Spleen (tissue), 11 donors: ENCODE data around the gene COMMD9. TPM values are rescaled to one million over a fixed set of nuclear protein-coding genes. Genes with fewer than 3 reads are reported as not detected.

Experiments
- DNase-seq: peaks from one replicate; pipeline ENCODE4 v3.0.0-alpha.2; 2020
- H3K27ac ChIP-seq, 8 donors: fragments of 200-600 bp; sonication (generic) in 7 of 8; 1 replicate in 4 of 8; 2 replicates in 4 of 8; pipeline versions ENCODE4 v1.5.0 to v1.8.0; 2016 to 2021; ENCODE audit warnings: inconsistent platforms in 4 of 8, mild to moderate bottlenecking in 4 of 8, moderate library complexity in 1 of 8
- H3K27me3 ChIP-seq, 7 donors: fragments of 200-600 bp; sonication (generic) in 6 of 7; replicated peaks in 1 of 7; 1 replicate in 4 of 7; 2 replicates in 3 of 7; pipeline versions ENCODE4 v1.5.0 to v1.8.0; 2016 to 2021; ENCODE audit warnings: inconsistent platforms in 3 of 7, mild to moderate bottlenecking in 1 of 7
- H3K36me3 ChIP-seq, 6 donors: fragments of 200-600 bp; sonication (generic) in 5 of 6; 1 replicate in 4 of 6; 2 replicates in 2 of 6; pipeline versions ENCODE4 v1.5.0 to v1.8.0; 2016 to 2021; ENCODE audit warnings: inconsistent platforms in 2 of 6
- H3K4me1 ChIP-seq, 6 donors: fragments of 200-600 bp; sonication (generic) in 5 of 6; 1 replicate in 3 of 6; 2 replicates in 3 of 6; pipeline versions ENCODE4 v1.5.0 to v1.8.0; 2016 to 2021; ENCODE audit warnings: inconsistent platforms in 3 of 6
- H3K4me3 ChIP-seq, 8 donors: fragments of 200-600 bp; sonication (generic) in 7 of 8; 1 replicate in 4 of 8; 2 replicates in 4 of 8; pipeline versions ENCODE4 v1.5.0 to v1.8.0; 2016 to 2021; ENCODE audit warnings: inconsistent platforms in 4 of 8, mild to moderate bottlenecking in 4 of 8, moderate library complexity in 2 of 8
- H3K9me3 ChIP-seq, 8 donors: fragments of 200-600 bp; sonication (generic) in 7 of 8; 1 replicate in 4 of 8; 2 replicates in 4 of 8; pipeline versions ENCODE4 v1.5.0 to v1.8.0; 2016 to 2021; ENCODE audit warnings: inconsistent platforms in 4 of 8
- CTCF ChIP-seq, 11 experiments: fragments of 200-600 bp in 7 of 11; fragments of 450-650 bp in 4 of 11; sonication (generic) in 4 of 11; IDR thresholded peaks in 8 of 11; conservative IDR thresholded peaks in 3 of 11; 1 replicate in 7 of 11; 2 replicates in 4 of 11; pipeline versions ENCODE4 v1.4.0 to v1.8.0; 2016 to 2021; ENCODE audit warnings: antibody characterized with exemption in 11 of 11, inconsistent platforms in 4 of 11, mild to moderate bottlenecking in 1 of 11
- POLR2A ChIP-seq, 3 donors: fragments of 450-650 bp; IDR thresholded peaks; one replicate each; pipeline ENCODE4 v1.5.1; 2017; ENCODE audit warnings: antibody characterized with exemption in 3 of 3, mild to moderate bottlenecking in 1 of 3
- POLR2AphosphoS5 ChIP-seq, 3 donors: sonication (generic); formaldehyde crosslinking; IDR thresholded peaks; one replicate each; pipeline ENCODE4 v1.5.1; 2017; ENCODE audit warnings: antibody characterized with exemption in 3 of 3
- WGBS, 5 donors: extraction: QIAGEN DNeasy Blood & Tissue Kit in 3 of 5; methylation state at CpG; one replicate each; pipeline versions ENCODE4 v1.1.5 to v1.1.7; 2013 to 2018; 5-methylcytosine and 5-hydroxymethylcytosine counted together
- intact Hi-C: fragments of 100-400 bp; cut with DNase I; formaldehyde crosslinking; loops from one replicate; pipeline ENCODE4 v1.15.0; 2023; ENCODE audit warnings: low total_unique reads
- polyA plus RNA-seq, 3 donors: library from polyadenylated mRNA; stranded (reverse); fragments of 200-250 nt; gene quantifications; one replicate each; pipeline ENCODE4 v1.2.1, GENCODE V29; 2013
- total RNA-seq, 7 donors: library from RNA; depleted of rRNA in 3 of 7; stranded (reverse); fragments of >200 nt in 3 of 7; fragmentation: NEBNext Ultra II Directional in 4 of 7; extraction: Animal tissue kit (Norgen Biotek cat#: 25700) in 4 of 7; gene quantifications; one replicate each; pipeline versions ENCODE4 v1.1.0 to v1.2.1, GENCODE V29; 2016 to 2021
- donor health status: healthy with polysubstance abuse.
- donor health status: DM: no; HTN: no; CAD: no; lungs with moderate emphysema.
- donor health status: DM: no; HTN: no; CAD: no.
- donor health status: Bipolar disorder and iron deficiency.
- donor health status: healthy.
- donor health status: DM: no; HTN: no; CAD: no.
- donor health status: DM: yes; HTN: yes; CAD: no.

The COMMD9 gene
- total and polyA plus RNA-seq, 10 donors = 27.3 to 63.5 (median 50.7) TPM

DNA sequence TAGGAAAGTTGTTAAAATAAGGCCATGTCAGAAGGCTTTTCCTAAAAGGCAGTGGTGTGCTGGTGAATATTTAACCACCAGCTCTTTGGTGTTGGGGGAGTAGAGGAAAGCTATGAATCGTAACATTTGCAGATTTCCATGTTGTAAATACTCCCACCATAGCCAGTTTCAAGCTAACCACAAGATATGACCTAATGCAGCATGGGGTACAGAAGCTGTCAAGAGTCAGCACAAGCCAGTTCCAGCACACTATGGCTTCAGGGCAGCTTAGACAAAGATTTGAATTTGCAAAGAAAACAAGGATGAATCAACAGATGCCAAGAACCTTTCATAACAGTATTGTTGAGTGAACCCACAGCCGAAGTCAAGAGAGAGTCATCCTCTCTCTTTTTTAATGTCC, 40.0 kb downstream of the COMMD9 start:
- intact Hi-C loops = no loop called here

DNA sequence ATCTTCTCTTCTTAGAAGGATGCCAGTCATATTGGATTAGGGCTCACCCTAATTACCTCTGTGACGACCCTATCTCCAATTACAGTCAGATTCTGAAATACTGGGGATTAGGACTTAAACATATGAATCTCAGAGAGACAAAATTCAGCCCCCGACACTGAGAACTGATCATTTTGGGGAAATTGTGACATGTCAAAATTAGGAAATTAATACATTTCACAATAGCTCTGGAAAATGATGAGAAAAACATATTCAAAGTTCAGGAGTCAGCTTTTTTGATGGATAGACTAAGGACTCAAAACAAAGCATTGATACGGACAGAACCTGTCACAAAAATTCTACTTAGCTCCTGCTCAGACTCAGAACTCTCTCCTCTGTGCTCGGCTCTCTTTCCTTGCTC, 40.8 kb downstream of the COMMD9 start:
- intact Hi-C loops = no loop called here
- 59 to 75% (median 62%) methylated on average over 4 of the region's 4 CpGs for WGBS, 5 donors
- TF ChIP-seq CTCF (IDR thresholded peaks at IDR 0.05 in 8 of 11, conservative IDR thresholded peaks at IDR 0.05 in 3 of 11) (no peak), POLR2AphosphoS5 (IDR thresholded peaks at IDR 0.05) (no peak), POLR2A (IDR thresholded peaks at IDR 0.05) (no peak)
- H3K9me3 ChIP-seq = peaks cover 0 to 12% (median 0%) of the 10 kb centered on the region in 8 donors
- no peaks in the 10 kb centered on the region for H3K36me3 ChIP-seq
- no peak for DNase-seq
- H3K4me3 ChIP-seq = no peak overlapping the region
- H3K27ac ChIP-seq = no peak overlapping the region
- H3K4me1 ChIP-seq = no peaks in the 10 kb centered on the region
- H3K27me3 ChIP-seq = peaks cover 0 to 12% (median 0%) of the 10 kb centered on the region in 7 donors

More for the DNA sequence above, 40.0 kb downstream of the COMMD9 start:
- Histone ChIP-seq H3K27ac (no peak overlapping the region), H3K9me3 (peaks cover 0 to 12% (median 0%) of the 10 kb centered on the region in 8 donors), H3K4me1 (no peaks in the 10 kb centered on the region), H3K36me3 (no peaks in the 10 kb centered on the region), H3K27me3 (peaks cover 0 to 12% (median 0%) of the 10 kb centered on the region in 7 donors), H3K4me3 (no peak overlapping the region)
- TF ChIP-seq POLR2A (IDR thresholded peaks at IDR 0.05) (no peak), CTCF (IDR thresholded peaks at IDR 0.05 in 8 of 11, conservative IDR thresholded peaks at IDR 0.05 in 3 of 11) (no peak), POLR2AphosphoS5 (IDR thresholded peaks at IDR 0.05) (no peak)
- no peak for DNase-seq
- WGBS, 5 donors = 47 to 77% (median 59%) methylated on average over 2 of the region's 2 CpGs

DNA sequence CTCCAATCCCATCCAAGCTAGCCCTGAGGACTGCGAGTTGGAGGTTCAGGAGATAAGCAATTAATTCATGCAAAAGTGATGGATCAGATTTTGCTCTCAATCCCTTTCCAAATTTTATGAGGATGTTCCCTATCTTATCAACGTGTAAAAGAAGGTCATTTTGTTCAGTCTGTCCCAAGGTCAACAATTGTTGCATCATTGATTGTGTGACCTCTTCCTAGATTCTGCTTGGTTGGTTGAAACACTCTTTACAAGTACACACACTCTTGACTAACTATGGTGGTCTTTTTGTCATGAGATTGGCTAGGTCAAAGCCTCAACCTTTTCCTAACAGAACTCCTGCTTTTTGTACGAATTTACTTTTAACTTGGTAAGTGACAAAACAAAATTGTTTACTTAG, 41.7 kb downstream of the COMMD9 start:
- TF ChIP-seq CTCF (IDR thresholded peaks at IDR 0.05 in 8 of 11, conservative IDR thresholded peaks at IDR 0.05 in 3 of 11) (no peak), POLR2AphosphoS5 (IDR thresholded peaks at IDR 0.05) (no peak), POLR2A (IDR thresholded peaks at IDR 0.05) (no peak)
- H3K27ac ChIP-seq = no peak overlapping the region
- H3K9me3 ChIP-seq = peaks cover 0 to 12% (median 0%) of the 10 kb centered on the region in 8 donors
- WGBS, 5 donors = 36 to 57% (median 38%) methylated on average over 3 of the region's 3 CpGs
- intact Hi-C loops = no loop called here
- H3K4me1 ChIP-seq = no peaks in the 10 kb centered on the region
- H3K36me3 ChIP-seq = no peaks in the 10 kb centered on the region
- H3K4me3 ChIP-seq = no peak overlapping the region
- no peak for DNase-seq
- H3K27me3 ChIP-seq = peaks cover 0 to 12% (median 0%) of the 10 kb centered on the region in 7 donors

GRCh38 chr11:36243641-36244040, 45.6 kb downstream of the COMMD9 start:
- no peaks in the 10 kb centered on the region for H3K4me1 ChIP-seq
- WGBS, 5 donors = 50 to 86% (median 65%) methylated on average over 1 of the region's 1 CpG
- no peaks in the 10 kb centered on the region for H3K36me3 ChIP-seq
- DNase-seq = no peak
- no peak overlapping the region for H3K27ac ChIP-seq
- H3K27me3 ChIP-seq = no peaks in the 10 kb centered on the region
- H3K4me3 ChIP-seq = no peak overlapping the region
- no peak for TF ChIP-seq CTCF (IDR thresholded peaks at IDR 0.05 in 8 of 11, conservative IDR thresholded peaks at IDR 0.05 in 3 of 11)
- TF ChIP-seq POLR2A (IDR thresholded peaks at IDR 0.05) = no peak
- no peak for TF ChIP-seq POLR2AphosphoS5 (IDR thresholded peaks at IDR 0.05)
- no peaks in the 10 kb centered on the region for H3K9me3 ChIP-seq
- intact Hi-C loops = no loop called here
